Hepatocyte (in vitro differentiated cells): ENCODE measurements around the gene SOWAHA. TPM values are rescaled to one million over a fixed set of nuclear protein-coding genes. Genes with fewer than 3 reads are reported as not detected.

Source experiments
- DNase-seq: peaks from one replicate; pipeline ENCODE4 v3.0.0-alpha.2; 2016; ENCODE audit warnings: low spot score
- H2AFZ ChIP-seq: fragments of 200-600 bp; sonication (generic); 2 replicates; pipeline ENCODE4 v1.6.0; 2016; ENCODE audit warnings: antibody characterized with exemption, mild to moderate bottlenecking
- H3K27ac ChIP-seq: fragments of 200-600 bp; sonication (generic); 2 replicates; pipeline ENCODE4 v1.5.1; 2016; ENCODE audit warnings: mild to moderate bottlenecking
- H3K27me3 ChIP-seq: fragments of 200-600 bp; sonication (generic); 2 replicates; pipeline ENCODE4 v1.6.1; 2016
- H3K36me3 ChIP-seq: fragments of 200-600 bp; sonication (generic); replicated peaks from 2 replicates; pipeline ENCODE4 v1.5.1; 2016; ENCODE audit warnings: low read depth; ENCODE audit not compliant: insufficient read depth
- H3K4me1 ChIP-seq: fragments of 200-600 bp; sonication (generic); 2 replicates; pipeline ENCODE4 v1.5.1; 2016; ENCODE audit warnings: mild to moderate bottlenecking, moderate library complexity; ENCODE audit not compliant: insufficient read depth
- H3K4me2 ChIP-seq: fragments of 200-600 bp; sonication (generic); 2 replicates; pipeline ENCODE4 v1.6.0; 2016
- H3K4me3 ChIP-seq: fragments of 200-600 bp; sonication (generic); 2 replicates; pipeline ENCODE4 v1.5.1; 2016; ENCODE audit warnings: mild to moderate bottlenecking
- H3K79me2 ChIP-seq: fragments of 200-600 bp; sonication (generic); 2 replicates; pipeline ENCODE4 v1.6.0; 2017; ENCODE audit warnings: mild to moderate bottlenecking
- H3K9me2 ChIP-seq: fragments of 200-600 bp; sonication (generic); replicated peaks from 2 replicates; pipeline ENCODE4 v1.6.0; 2017; ENCODE audit warnings: mild to moderate bottlenecking; ENCODE audit not compliant: insufficient read depth
- H3K9me3 ChIP-seq: fragments of 200-600 bp; sonication (generic); 2 replicates; pipeline ENCODE4 v1.5.1; 2016; ENCODE audit warnings: low read depth, mild to moderate bottlenecking
- H4K20me1 ChIP-seq: fragments of 200-600 bp; sonication (generic); 2 replicates; pipeline ENCODE4 v1.6.0; 2016; ENCODE audit warnings: mild to moderate bottlenecking; ENCODE audit not compliant: insufficient read depth, poor library complexity, severe bottlenecking
- EZH2 ChIP-seq: fragments of 200-600 bp; sonication (generic); IDR thresholded peaks from 2 replicates; pipeline ENCODE4 v1.6.1; 2016; ENCODE audit warnings: antibody characterized with exemption, mild to moderate bottlenecking, borderline replicate concordance
- EZH2phosphoT487 ChIP-seq: fragments of 200-600 bp; sonication (generic); IDR thresholded peaks from one replicate; pipeline ENCODE4 v1.6.1; 2018; ENCODE audit warnings: antibody characterized with exemption, mild to moderate bottlenecking, low read depth, moderate library complexity; ENCODE audit not compliant: unreplicated experiment, severe bottlenecking
- WGBS: methylation state at CpG from one replicate; pipeline ENCODE4 v1.1.6; 2016; ENCODE audit warnings: low lambda C conversion rate; ENCODE audit errors: missing lambda C conversion rate; 5-methylcytosine and 5-hydroxymethylcytosine counted together
- polyA plus RNA-seq: library from polyadenylated mRNA; unstranded; fragments of >200 nt; fragmentation: Nextera tagmentation; extraction: Ambion mirVana; gene quantifications from 2 replicates; pipeline ENCODE4 v1.2.1, GENCODE V29; 2016
- total RNA-seq: library from RNA; depleted of rRNA; stranded (reverse); fragments of >200 nt; gene quantifications from 2 replicates; pipeline ENCODE4 v1.2.3, GENCODE V29; 2014
- TF ChIP-seq, protein P1 (sequence below): fragments of 200-600 bp; sonication (generic); IDR thresholded peaks from 2 replicates; pipeline ENCODE4 v1.5.1; 2016; ENCODE audit warnings: antibody characterized with exemption, mild to moderate bottlenecking; ENCODE audit not compliant: poor library complexity

The SOWAHA gene
- total and polyA plus RNA-seq, 2 experiments from 2014 or later: 6.8 to 11.4 TPM

DNA sequence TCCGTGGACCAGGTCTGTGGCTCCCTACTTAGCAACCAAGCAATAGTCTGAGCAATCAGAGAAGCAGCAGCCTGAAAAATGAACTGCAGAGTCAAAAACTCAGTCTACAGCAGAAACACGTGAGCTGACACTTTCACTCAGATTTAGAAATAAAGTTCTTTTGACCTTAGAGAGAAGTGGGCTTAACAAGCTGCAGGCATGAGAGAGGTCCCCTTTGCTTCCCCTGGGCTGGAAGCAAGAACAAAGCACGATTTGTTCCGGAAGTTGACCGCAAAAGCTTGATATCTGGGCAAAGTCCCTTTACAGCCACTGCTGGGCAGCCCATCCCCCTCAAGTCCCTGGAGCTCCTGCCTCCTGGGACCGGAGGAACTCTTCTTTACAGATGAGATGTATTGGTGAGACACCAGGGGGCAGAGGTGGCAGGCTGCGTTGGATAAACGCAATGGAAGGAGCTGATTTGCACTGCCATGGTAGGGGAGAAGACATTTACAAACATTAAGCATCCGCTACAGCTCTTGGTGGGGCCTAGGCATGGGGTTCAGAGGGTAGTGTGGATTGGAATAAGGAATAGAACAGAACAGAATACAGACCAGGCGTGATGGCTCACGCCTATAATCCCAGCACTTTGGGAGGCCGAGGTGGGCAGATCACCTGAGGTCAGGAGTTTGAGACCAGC, 5.8 kb upstream of the SOWAHA start:
- Histone ChIP-seq H4K20me1 (no peaks in the 10 kb centered on the region), H3K27me3 (peaks cover 1% of the 10 kb centered on the region), H3K4me1 (peaks cover 34% of the 10 kb centered on the region), H3K36me3 (no peaks in the 10 kb centered on the region), H3K9me2 (no peaks in the 10 kb centered on the region), H3K79me2 (no peaks in the 10 kb centered on the region), H3K4me2 (peak overlapping the region; percentile 67), H3K27ac (peak overlapping the region; percentile 74), H2AFZ (peak overlapping the region; percentile 19), H3K4me3 (no peak overlapping the region), H3K9me3 (no peaks in the 10 kb centered on the region)
- peak; percentile 89 for DNase-seq
- WGBS: 38% methylated on average over 12 of the region's 12 CpGs
- TF ChIP-seq, protein P1, sequence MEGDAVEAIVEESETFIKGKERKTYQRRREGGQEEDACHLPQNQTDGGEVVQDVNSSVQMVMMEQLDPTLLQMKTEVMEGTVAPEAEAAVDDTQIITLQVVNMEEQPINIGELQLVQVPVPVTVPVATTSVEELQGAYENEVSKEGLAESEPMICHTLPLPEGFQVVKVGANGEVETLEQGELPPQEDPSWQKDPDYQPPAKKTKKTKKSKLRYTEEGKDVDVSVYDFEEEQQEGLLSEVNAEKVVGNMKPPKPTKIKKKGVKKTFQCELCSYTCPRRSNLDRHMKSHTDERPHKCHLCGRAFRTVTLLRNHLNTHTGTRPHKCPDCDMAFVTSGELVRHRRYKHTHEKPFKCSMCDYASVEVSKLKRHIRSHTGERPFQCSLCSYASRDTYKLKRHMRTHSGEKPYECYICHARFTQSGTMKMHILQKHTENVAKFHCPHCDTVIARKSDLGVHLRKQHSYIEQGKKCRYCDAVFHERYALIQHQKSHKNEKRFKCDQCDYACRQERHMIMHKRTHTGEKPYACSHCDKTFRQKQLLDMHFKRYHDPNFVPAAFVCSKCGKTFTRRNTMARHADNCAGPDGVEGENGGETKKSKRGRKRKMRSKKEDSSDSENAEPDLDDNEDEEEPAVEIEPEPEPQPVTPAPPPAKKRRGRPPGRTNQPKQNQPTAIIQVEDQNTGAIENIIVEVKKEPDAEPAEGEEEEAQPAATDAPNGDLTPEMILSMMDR: peak; percentile 46
- no peak for TF ChIP-seq EZH2phosphoT487

DNA sequence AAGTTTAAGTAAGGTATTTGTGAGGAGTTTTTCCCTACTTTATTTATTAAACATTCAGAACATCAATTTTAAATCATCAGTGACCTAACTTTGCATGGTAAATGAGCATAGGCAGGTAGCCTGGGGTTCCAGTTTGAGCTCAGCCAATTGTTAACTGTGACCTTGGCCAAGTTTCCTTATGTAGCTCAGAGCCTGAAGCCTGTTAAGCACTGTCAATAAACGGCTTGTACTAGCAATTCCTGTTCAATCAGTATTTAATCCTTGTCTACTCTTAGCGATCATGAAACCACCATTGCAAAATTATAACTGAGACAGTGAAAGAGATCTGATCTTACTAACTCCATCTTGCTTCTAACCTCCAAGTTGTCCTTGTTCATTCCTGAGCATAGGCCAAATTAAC, 4.7 kb upstream of the SOWAHA start:
- Histone ChIP-seq H3K36me3 (no peaks in the 10 kb centered on the region), H3K9me3 (no peaks in the 10 kb centered on the region), H3K4me2 (peak overlapping the region; percentile 13), H3K4me1 (peaks cover 41% of the 10 kb centered on the region), H2AFZ (no peak overlapping the region), H3K9me2 (no peaks in the 10 kb centered on the region), H3K4me3 (no peak overlapping the region), H3K27me3 (peaks cover 9% of the 10 kb centered on the region), H4K20me1 (no peaks in the 10 kb centered on the region), H3K27ac (peak overlapping the region; percentile 39), H3K79me2 (no peaks in the 10 kb centered on the region)
- no peak for TF ChIP-seq EZH2phosphoT487
- no peak for TF ChIP-seq EZH2
- TF ChIP-seq, protein P1: no peak
- WGBS: 10% methylated on average over 2 of the region's 2 CpGs
- DNase-seq: no peak

DNA sequence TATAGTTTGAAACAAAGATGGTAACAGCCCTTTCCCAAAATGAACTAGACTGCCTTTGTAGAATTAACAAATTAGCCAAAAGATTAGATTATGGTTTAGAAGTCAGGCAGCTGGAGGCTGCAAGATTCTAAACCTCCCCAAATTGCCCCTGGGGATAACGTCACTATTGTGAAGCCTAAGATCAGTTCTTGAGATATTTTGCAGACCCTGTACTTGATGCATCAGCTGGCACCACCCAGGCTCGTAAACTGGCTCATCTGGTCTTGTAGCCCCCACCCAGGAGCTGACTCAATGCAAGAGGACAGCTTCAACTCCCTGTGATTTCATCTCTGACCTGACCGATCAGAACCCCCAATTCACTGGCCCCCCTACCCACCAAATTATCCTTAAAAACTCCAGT, 4.2 kb upstream of the SOWAHA start:
- DNase-seq: no peak
- no peak overlapping the region for H3K4me3 ChIP-seq
- H3K79me2 ChIP-seq: no peaks in the 10 kb centered on the region
- peak overlapping the region; percentile 39 for H3K27ac ChIP-seq
- H3K9me2 ChIP-seq: no peaks in the 10 kb centered on the region
- H4K20me1 ChIP-seq: no peaks in the 10 kb centered on the region
- peaks cover 41% of the 10 kb centered on the region for H3K4me1 ChIP-seq
- no peaks in the 10 kb centered on the region for H3K9me3 ChIP-seq
- H3K36me3 ChIP-seq: no peaks in the 10 kb centered on the region
- TF ChIP-seq EZH2 (no peak), EZH2phosphoT487 (no peak)
- TF ChIP-seq, protein P1: no peak
- H2AFZ ChIP-seq: no peak overlapping the region
- H3K27me3 ChIP-seq: peaks cover 13% of the 10 kb centered on the region
- H3K4me2 ChIP-seq: peak overlapping the region; percentile 13
- 18% methylated on average over 3 of the region's 3 CpGs for WGBS
